A549 (cell line): Measurements from ENCODE around the gene RAB5IF.
"Not testable (repeated sequence)": the region's sequence is repeated elsewhere in the genome, so short reads cannot be mapped to it uniquely, and the experiment has no call there.

Experiments
- CTCF ChIP-seq: fragments of >200 bp; sonication (Bioruptor Twin); formaldehyde crosslinking; IDR thresholded peaks from 3 replicates; pipeline ENCODE4 v1.5.1; 2016
- MAX ChIP-seq: IDR thresholded peaks from 2 replicates; pipeline ENCODE4 v1.6.1; 2012
- RAD21 ChIP-seq, 2 experiments: fragments of >200 bp in 1 of 2; sonication (Bioruptor Twin) in 1 of 2; formaldehyde crosslinking in 1 of 2; IDR thresholded peaks in 1 of 2; conservative IDR thresholded peaks in 1 of 2; 2 replicates in 1 of 2; 3 replicates in 1 of 2; pipeline ENCODE4 v1.6.1; 2012 to 2018; ENCODE audit warnings: inconsistent platforms in 1 of 2
- SMC3 ChIP-seq: fragments of >200 bp; sonication (Bioruptor Twin); formaldehyde crosslinking; IDR thresholded peaks from 3 replicates; pipeline ENCODE4 v1.6.1; 2018; ENCODE audit warnings: inconsistent platforms

- TF ChIP-seq MAX; CTCF; SMC3; RAD21 (conservative IDR thresholded peaks at IDR 0.05 in 1 of 2, IDR thresholded peaks at IDR 0.05 in 1 of 2): not testable (repeated sequence)
These were observed 2.8 kb downstream of the RAB5IF start for GRCh38 chr20:36608388-36608728.
